BE2C (cell line): Measurements from ENCODE around the gene CCL3.
"Not testable (repeated sequence)": the region's sequence is repeated elsewhere in the genome, so short reads cannot be mapped to it uniquely, and the experiment has no call there.

Experiments used
- DNase-seq: peaks from one replicate; pipeline ENCODE4 v3.0.0-alpha.2; 2020
- H3K27me3 ChIP-seq: fragments of 250-450 bp; sonication (Bioruptor Pico); 2 replicates; pipeline ENCODE4 v1.5.1; 2020; ENCODE audit warnings: mild to moderate bottlenecking
- H3K36me3 ChIP-seq: fragments of 250-450 bp; sonication (Bioruptor Pico); 2 replicates; pipeline ENCODE4 v1.5.1; 2020; ENCODE audit warnings: mild to moderate bottlenecking
- H3K4me1 ChIP-seq: fragments of 250-450 bp; sonication (Bioruptor Pico); 2 replicates; pipeline ENCODE4 v1.5.1; 2020
- H3K4me3 ChIP-seq: 2 replicates; pipeline ENCODE4 v1.5.1; 2011; ENCODE audit warnings: low read depth, low read length
- H3K9me3 ChIP-seq: fragments of 250-450 bp; sonication (Bioruptor Pico); 2 replicates; pipeline ENCODE4 v1.5.1; 2020
- TF ChIP-seq, protein P1 (sequence below): IDR thresholded peaks from 2 replicates; pipeline ENCODE4 v1.5.1; 2012; ENCODE audit warnings: mild to moderate bottlenecking, low read depth, low read length

Gene CCL3

DNA sequence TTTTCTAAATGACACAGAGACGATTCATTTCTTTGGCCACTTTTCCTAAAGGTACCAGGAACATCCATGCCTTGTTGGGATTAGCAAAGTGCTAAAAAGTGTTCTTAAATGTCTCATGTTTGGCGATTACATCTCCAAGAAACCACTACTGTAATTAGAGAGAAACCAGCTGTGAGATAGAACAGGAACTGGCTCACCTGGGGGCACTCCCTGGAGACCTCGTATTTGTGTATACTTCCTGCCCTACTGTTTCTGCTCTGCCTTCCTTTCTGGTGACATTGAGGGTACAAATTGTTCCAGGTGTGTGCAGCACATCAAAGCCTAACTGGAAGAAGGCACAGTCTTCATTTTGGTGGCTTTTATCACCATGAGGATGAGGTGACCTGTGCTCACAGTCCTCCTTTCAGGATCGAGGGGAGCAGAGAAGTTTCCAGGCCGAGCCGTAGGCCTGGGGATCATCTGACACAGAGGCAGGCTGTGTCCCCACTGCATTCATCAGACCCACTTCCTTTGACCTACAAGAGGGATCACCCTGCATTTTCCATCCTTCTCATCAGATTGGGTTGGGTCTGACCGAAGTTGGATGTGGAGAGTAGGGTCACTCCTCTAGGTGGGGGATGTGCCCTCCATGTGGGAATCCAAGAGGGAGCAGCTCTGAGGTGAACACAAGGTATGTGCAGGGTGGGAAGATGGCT, 37.4 kb upstream of the CCL3 start:
- Histone ChIP-seq H3K36me3 (no peaks in the 10 kb centered on the region), H3K4me1 (no peaks in the 10 kb centered on the region), H3K27me3 (peaks cover 9% of the 10 kb centered on the region), H3K9me3 (no peaks in the 10 kb centered on the region), H3K4me3 (no peak overlapping the region)
- DNase-seq, result no peak
- TF ChIP-seq, protein P1, sequence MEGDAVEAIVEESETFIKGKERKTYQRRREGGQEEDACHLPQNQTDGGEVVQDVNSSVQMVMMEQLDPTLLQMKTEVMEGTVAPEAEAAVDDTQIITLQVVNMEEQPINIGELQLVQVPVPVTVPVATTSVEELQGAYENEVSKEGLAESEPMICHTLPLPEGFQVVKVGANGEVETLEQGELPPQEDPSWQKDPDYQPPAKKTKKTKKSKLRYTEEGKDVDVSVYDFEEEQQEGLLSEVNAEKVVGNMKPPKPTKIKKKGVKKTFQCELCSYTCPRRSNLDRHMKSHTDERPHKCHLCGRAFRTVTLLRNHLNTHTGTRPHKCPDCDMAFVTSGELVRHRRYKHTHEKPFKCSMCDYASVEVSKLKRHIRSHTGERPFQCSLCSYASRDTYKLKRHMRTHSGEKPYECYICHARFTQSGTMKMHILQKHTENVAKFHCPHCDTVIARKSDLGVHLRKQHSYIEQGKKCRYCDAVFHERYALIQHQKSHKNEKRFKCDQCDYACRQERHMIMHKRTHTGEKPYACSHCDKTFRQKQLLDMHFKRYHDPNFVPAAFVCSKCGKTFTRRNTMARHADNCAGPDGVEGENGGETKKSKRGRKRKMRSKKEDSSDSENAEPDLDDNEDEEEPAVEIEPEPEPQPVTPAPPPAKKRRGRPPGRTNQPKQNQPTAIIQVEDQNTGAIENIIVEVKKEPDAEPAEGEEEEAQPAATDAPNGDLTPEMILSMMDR, result no peak

DNA sequence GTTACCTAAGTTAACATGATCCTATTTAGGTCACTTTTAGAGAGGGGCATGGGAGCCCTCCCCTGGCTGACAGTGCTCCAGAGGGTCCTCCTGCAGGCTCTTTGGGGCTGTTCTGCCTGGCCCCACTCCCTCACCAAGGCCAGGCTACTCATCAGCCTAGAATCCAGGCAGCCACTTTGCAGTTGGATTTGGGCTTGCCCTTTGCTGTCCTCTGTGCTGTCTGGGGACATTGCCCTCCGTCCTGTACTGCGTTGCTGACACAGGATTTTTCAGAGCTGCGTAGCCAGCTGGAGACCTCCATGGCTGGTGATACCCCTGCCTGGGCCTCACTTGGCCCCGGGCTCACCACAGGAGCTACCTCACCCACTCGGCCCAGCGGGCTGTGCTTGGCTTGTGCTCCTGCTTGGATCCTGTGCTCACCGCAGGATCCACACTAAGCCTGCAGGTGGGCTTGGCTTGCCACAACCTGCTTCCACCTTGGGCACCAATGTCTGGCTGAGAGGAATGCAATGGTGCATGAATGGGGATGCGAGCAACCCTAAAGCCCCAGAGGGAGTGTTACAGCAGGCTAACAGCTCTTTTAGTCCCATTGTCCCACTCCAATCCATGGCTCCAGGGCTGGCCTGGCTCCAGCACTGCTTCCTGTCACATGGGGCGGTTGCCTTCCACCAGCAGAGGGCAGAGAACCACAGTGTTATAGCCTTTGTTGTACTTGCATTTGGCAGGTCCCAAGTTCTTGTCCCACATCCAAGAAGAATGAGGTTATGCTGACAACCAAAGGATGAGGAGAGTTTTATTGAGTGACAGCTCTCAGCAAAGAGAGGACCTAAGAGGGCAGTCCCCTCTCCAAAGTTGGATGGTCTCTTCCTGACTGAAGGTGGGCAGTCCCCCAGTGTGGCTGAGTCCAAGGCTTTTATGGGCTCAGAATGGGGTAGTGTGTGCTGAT, 35.2 kb upstream of the CCL3 start:
- Histone ChIP-seq H3K27me3 (peaks cover 9% of the 10 kb centered on the region; the same call in 1 of the 2 replicates), H3K4me3 (no peak overlapping the region), H3K9me3 (no peaks in the 10 kb centered on the region), H3K36me3 (no peaks in the 10 kb centered on the region), H3K4me1 (no peaks in the 10 kb centered on the region)
- DNase-seq, result peak; percentile 18
- TF ChIP-seq, protein P1, result peak; percentile 12; the same call in 1 of the 2 replicates

DNA sequence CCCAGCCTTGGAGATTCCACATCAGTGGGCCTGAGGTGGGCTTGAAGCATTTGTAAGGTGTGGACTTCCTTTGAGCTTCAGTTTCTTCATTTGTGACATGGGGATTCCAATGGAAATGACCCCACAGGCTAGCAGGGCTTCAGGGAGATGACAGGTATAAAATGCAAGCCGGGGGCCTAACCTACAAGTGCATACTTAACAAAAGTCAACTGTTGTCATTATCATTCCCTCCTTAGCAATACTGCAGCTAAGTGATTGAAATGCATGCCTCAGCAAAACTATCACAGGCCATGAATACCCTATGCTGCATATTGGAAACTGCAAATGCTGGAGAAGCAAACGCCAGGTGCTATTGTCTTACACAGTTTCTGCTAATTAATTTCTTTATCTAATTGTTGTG, 33.5 kb upstream of the CCL3 start:
- Histone ChIP-seq H3K9me3 (no peaks in the 10 kb centered on the region), H3K27me3 (peaks cover 1% of the 10 kb centered on the region; the same call in 1 of the 2 replicates), H3K4me1 (no peaks in the 10 kb centered on the region), H3K36me3 (no peaks in the 10 kb centered on the region), H3K4me3 (no peak overlapping the region)
- DNase-seq, result no peak
- TF ChIP-seq, protein P1, result no peak

DNA sequence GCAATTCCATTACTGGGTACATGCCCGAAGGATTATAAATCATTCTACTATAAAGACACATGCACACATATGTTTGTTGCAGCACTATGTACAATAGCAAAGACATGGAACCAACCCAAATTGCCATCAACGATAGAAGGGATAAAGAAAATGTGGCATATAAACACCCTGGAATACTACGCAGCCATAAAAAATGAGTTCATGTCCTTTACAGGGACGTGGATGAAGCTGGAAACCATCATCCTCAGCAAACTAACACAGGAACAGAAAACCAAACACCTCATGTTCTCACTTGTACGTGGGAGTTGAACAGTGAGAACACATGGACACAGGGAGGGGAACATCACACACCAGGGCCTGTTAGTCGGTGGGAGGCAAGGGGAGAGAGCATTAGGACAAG, 31.2 kb upstream of the CCL3 start:
- H3K4me3 ChIP-seq, H3K36me3 ChIP-seq, H3K4me1 ChIP-seq, H3K27me3 ChIP-seq, H3K9me3 ChIP-seq, DNase-seq: not testable (repeated sequence)

DNA sequence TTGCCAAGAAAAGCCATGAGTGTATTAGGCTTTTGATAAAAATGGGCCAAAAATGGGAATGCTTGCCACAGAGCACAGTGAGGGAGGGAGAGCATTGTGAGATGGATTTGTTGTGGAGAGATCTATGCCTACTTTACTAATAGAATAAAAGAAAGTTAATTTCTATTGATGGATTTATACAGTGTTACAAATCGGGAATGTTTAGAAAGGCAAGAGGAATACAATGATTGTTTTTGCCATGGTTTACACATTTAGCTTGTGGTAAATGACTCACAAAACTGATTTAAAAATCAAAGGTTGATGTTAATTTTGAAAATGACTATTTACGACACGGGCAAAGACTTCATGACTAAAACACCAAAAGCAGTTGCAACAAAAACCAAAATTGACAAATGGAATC, 30.3 kb upstream of the CCL3 start:
- no peaks in the 10 kb centered on the region for H3K4me1 ChIP-seq
- H3K36me3 ChIP-seq, result no peaks in the 10 kb centered on the region
- no peak overlapping the region for H3K4me3 ChIP-seq
- TF ChIP-seq, protein P1, result no peak
- H3K9me3 ChIP-seq, result no peaks in the 10 kb centered on the region
- DNase-seq, result no peak
- H3K27me3 ChIP-seq, result no peaks in the 10 kb centered on the region

DNA sequence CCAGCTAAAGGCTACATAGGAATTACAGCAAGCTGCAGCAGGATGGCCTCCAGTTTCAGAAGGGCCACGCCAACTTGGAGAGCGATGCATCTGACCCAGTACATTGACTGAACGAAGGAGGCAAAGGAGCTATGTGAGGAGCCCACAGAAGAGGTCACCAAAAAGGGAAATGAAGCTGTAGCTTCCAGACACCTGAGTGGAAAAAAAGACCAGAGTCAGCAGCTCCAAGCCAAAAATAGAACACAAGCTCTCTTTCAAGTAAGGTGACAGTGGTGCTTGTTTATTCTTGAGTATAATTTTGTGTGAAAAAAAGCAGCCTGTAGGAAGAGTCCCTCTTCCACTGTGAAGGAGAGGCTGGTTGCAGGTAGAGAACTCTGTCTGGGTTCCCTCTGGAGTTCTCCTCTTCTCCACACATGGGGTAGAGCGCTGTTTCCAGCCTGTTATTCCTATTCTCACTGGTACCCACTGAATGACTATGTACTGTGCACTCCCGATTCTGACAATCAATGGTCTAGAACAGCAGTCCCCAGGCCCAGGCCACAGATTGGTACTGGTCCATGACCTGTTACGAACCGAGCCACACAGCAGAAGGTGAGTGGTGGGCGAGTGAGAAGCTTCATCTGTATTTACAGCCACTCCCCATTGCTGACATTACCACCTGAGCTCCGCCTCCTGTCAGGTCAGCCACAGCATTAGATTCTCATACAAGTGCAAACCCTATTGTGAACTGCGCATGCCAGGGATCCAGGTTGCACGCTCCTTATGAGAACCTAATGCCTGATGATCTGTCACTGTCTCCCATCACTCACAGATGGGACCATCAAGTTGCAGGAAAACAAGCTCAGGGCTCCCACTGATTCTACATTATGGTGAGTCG, 28.8 kb upstream of the CCL3 start:
- no peaks in the 10 kb centered on the region for H3K27me3 ChIP-seq
- no peaks in the 10 kb centered on the region for H3K4me1 ChIP-seq
- H3K4me3 ChIP-seq, result no peak overlapping the region
- no peak for DNase-seq
- H3K36me3 ChIP-seq, result no peaks in the 10 kb centered on the region
- TF ChIP-seq, protein P1, result no peak
- no peaks in the 10 kb centered on the region for H3K9me3 ChIP-seq
